GM18868 (cell line): ENCODE measurements around the gene TAX1BP3.
A peak's percentile ranks its signal among the peaks of the same experiment; 100 is the strongest.
"Not testable (repeated sequence)": the region's sequence is repeated elsewhere in the genome, so short reads cannot be mapped to it uniquely, and the experiment has no call there.

Experiments
- ATAC-seq: cut with Tn5 transposase; IDR thresholded peaks from one replicate; pipeline ENCODE4 v1.9.1; 2021; ENCODE audit warnings: mild to moderate bottlenecking, moderate library complexity; ENCODE audit not compliant: unreplicated experiment

The TAX1BP3 gene, protein sequence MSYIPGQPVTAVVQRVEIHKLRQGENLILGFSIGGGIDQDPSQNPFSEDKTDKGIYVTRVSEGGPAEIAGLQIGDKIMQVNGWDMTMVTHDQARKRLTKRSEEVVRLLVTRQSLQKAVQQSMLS

DNA sequence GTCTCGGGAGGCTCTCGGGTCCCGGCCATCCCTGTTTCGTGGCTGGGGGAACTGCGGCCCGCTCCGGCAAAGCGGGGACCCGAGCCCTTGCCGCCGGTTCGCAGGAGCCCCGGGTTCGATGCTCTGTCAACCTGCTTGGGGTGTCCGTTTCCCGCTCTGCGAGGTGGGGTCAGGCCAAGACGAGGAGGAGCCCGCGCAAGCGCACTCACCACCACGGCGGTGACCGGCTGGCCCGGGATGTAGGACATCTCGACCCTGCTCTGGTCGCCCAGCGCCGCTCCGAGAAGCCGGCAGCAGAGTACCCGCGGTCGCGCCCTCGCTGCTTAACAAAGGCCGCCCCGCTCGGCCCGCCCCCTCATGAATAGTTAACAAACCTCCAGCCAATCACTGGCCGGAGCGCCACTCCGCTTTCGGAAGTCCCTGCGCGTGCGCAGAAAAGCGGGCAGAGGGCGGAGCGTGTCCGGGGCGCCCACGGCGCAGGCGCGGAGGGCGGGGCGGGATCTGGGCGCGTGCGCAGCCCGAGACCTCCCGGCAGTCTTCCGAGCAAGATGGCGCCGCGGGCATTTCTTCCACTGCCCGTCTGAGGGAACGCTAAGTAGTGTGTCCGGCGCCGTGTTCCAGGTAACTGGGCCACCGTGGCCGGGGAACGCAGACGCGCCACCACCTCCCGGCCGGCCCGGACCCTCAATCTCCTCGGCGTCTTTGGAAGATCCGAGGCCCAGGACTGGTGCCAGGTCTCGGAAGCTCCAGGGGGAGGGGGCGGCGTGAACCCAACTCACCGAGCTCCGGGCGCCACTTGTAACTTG is at the start of gene TAX1BP3, which contains the start of gene EMC6:
Gene TAX1BP3, minus strand, starts transcription at position 300 of the 806 bp plus-strand sequence. Its CDS starts 52 bp downstream, at position 248.
Gene EMC6, plus strand, starts transcription at position 534 of the 806 bp plus-strand sequence. CDS start 335 bp downstream, outside the sequence.
- ATAC-seq, result peak; percentile 84

GRCh38 chr17:3715296-3715695 is 46.9 kb upstream of the TAX1BP3 start:
- ATAC-seq, result no peak

DNA sequence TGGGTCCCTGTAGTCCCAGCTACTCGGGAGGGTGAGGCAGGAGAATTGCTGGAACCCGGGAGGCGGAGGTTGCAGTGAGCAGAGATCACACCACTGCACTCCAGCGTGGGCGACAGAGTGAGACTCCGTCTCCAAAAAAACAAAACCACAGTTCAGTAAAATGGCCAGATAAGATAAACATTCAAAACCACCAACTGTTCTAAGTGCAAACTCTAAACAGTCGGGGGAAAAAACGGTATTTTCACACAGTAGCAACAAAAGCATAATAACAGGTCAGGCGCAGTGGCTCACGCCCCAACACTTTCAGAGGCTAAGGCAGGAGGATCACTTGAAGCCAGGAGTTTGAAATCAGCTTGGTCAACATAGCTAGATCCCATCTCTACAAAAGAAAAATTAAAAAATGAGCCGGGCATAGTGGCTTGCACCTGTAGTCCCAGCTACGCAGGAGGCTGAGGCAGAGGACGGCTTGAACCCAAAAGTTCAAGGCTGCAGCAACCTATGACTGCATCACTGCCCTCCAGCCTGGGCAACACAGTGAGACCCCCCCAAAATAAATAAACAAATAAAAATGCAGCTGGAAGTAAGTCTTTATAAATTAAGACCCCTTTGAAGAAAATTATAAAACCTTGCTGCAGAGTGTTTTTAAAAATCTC is 44.6 kb upstream of the TAX1BP3 start:
- ATAC-seq, result no peak

DNA sequence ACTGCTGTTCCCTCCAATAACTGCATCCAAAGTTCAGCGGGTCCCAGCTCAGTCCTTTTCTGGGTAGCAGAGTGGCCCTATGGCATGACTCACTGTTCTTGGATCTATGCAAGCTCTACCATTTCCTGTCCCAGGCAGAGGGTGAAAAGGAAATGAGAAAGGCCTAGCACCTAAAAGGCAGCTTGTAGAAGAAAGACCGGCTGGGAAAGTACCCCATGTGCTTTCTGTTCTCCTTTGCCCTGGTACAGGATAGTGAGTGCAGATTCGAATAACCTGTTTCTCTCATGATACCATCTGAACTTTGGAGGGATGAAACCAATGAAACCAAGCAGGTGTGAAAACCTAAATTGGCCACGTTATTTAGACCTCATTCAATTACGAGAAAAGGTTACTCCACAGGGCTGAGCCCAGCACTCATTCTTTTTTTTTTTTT is 42.6 kb upstream of the TAX1BP3 start:
- ATAC-seq, result peak; percentile 92

- ATAC-seq, result no peak
These were observed 40.0 kb upstream of the TAX1BP3 start for GRCh38 chr17:3708366-3708765.

- not testable (repeated sequence) for ATAC-seq
These were observed 37.3 kb upstream of the TAX1BP3 start for GRCh38 chr17:3705718-3705984.

GRCh38 chr17:3704931-3705717 is 36.7 kb upstream of the TAX1BP3 start:
- no peak for ATAC-seq

DNA sequence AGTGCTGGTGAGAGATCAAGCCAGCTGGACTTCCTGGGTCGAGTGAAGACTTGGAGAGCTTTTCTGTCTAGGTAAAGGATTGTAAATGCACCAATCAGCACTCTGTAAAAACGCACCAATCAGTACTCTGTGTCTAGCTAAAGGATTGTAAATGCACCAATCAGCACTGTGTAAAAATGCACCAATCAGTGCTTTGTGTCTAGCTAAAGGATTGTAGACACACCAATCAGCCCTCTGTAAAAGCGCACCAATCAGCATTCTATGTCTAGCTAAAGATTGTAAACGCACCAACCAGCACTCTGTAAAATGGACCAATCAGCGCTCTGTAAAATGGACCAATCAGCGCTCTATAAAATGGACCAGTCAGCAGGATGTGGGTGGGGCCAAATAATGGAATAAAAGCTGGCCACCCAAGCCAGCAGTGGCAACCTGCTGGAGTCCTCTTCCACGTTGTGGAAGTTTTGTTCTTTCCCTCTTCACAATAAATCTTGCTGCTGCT is 33.7 kb upstream of the TAX1BP3 start:
- ATAC-seq, result not testable (repeated sequence)

GRCh38 chr17:3699951-3700350 is 31.6 kb upstream of the TAX1BP3 start:
- ATAC-seq, result no peak

GRCh38 chr17:3698139-3698538 is 29.8 kb upstream of the TAX1BP3 start:
- no peak for ATAC-seq

DNA sequence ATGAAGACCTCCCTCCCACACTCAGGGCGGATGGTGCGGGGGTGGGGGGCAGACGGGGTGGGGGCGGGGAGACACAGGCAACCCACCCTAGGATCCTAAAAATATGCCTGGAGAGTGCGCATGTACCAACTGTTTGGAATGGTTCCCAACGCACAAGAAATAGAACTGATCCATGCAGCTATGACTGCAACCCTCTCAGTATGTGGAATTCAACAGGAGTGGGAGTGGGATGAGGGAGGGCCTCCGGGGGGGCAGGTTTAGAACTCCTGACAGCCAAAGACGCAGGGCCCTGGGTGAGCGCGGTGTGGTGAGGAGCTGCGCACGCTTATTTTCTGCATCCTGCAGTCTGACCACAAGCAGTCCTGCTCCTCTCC is 28.7 kb upstream of the TAX1BP3 start:
- ATAC-seq, result no peak

- ATAC-seq, result no peak
These were observed 27.5 kb upstream of the TAX1BP3 start, which contains the start of gene P2RX5 for GRCh38 chr17:3695723-3696411. Gene P2RX5 (minus strand): TSS chr17:3696155. CDS start chr17:3696005, 150 bp downstream.

DNA sequence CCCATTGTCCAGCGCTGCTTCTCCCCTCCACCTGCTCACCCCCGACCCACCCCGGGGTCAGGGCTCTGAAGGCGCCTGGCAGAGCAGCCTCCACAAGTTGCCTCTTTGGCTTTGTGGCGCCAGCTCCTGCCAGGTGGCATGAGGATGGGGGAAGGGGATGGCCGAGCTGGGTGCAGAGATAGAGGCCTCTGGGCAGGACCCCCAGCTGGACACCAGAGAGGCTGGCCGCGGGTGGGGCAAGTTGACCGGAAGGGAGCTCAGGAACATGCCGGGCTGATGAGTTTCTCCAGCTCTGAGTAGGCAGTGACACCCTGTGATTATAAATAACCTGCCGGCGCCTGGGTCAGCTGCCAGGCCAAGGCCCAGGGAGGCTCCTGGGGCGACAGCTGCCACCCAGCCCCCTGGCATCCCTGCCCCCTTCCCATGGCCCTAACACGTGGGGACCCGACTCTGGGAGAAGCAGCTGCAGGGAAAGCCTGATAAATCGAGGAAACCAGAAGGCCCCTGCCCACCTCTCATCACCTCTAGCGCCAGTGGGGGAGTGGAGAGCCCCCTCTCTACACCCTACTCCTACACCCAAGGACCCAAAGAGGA is 26.8 kb upstream of the TAX1BP3 start:
- no peak for ATAC-seq

GRCh38 chr17:3693829-3694231 is 25.5 kb upstream of the TAX1BP3 start:
- peak; percentile 61 for ATAC-seq

- no peak for ATAC-seq
These were observed 24.8 kb upstream of the TAX1BP3 start for GRCh38 chr17:3693141-3693540.

DNA sequence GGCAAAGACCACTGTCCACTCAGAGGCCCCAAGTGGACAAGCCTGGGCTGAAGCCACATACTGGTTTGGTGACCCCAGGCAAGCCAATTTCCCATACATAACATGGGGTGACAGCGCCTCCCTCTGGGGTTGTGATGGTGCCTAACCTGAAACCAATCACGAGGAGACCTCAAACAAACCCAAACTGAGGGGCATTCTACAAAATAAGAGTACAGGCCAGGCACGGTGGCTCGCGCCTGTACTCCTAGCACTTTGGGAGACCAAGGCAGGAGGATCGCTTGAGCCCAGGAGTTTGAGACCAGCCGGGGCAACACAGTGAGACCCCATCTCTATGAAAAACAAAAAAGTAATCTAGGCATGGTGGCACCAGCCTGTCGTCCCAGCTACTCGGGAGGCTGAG is 24.0 kb upstream of the TAX1BP3 start:
- ATAC-seq, result no peak

DNA sequence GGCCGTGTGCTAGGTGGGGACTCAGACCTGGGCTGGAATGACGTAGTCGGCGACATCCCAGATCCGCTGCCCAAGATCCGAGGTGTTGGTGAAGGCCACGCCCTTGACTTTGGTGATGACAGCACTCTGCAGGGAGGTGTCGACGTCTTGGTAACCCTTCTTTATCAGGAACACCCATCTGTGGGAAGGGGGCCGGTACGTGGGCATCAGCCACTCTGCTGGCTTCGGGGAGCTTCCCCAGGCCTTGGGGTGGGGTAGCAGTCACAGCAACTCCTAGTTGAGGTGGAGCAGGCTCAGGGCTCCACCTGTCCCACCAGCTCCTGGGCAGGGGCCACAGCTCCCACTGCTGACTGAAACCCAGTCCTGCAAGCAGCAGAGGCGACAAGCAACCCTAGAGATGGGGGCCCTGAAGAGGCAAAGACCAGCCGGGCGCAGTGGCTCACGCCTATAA is 23.3 kb upstream of the TAX1BP3 start:
- ATAC-seq, result no peak

DNA sequence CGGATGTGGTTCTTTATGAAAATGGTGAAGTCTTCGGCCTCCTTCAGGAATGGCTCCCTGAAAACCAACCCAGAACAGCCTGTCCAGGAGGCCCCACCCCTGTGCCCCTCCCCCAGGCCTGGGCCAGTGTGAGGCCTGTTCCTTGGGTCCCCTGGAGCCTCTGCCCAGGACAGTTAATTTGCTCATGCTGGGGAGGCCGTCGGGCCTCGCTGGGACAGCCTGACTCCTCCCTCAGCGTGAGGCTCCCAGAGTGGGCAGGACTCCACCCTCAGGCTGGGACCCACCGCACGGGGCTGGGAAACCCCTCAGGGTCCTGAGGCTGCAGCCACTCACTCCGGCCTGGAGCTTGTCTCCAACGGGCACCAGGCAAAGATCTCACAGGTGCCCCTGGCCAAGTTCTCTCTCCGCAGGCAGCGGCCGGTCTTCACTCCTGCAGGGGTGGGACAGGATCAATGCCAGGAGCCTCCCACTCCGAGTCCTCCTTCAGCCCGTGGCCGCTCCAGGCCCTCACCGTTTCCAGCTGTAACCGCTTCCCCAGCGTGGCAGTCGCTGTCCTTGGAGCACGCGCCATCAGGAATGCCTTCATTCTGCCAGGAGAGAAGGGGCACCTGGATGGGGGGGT is 21.8 kb upstream of the TAX1BP3 start:
- ATAC-seq, result no peak

- ATAC-seq, result no peak
These were observed 21.1 kb upstream of the TAX1BP3 start for GRCh38 chr17:3689262-3690093.
